ENCODE results near the gene IFNA2. TPM values are rescaled to one million over a fixed set of nuclear protein-coding genes. Genes with fewer than 3 reads are reported as not detected.
"Not testable (repeated sequence)": the region's sequence is repeated elsewhere in the genome, so short reads cannot be mapped to it uniquely, and the experiment has no call there.

The IFNA2 gene
- polyA plus RNA-seq (ENCODE audit: insufficient read length in 10 of 10), result not detected
- long read RNA-seq, donor 1, result 0 reads
- long read RNA-seq, donor 2, result 0 reads
- long read RNA-seq, donor 3, result 0 reads
- long read RNA-seq, donor 4, result 0 reads
- long read RNA-seq, donor 5, result 0 reads
- long read RNA-seq, donor 6, result 0 reads
- long read RNA-seq, donor 7, result 0 reads
- long read RNA-seq, donor 8, result 0 reads
- long read RNA-seq, donor 9, result 0 reads

GRCh38 chr9:21385131-21385670 is at the start of gene IFNA2:
Gene IFNA2, minus strand, starts transcription at chr9:21385398. Its CDS starts 69 bp downstream, at chr9:21385329.
- no peak for DNase-seq

- not testable (repeated sequence) for DNase-seq
Observed at GRCh38 chr9:21435015-21435383, 49.8 kb upstream of the IFNA2 start.

GRCh38 chr9:21434202-21435014 is 49.2 kb upstream of the IFNA2 start:
- peak; percentile 31 to 39 (median 34) for DNase-seq

DNA sequence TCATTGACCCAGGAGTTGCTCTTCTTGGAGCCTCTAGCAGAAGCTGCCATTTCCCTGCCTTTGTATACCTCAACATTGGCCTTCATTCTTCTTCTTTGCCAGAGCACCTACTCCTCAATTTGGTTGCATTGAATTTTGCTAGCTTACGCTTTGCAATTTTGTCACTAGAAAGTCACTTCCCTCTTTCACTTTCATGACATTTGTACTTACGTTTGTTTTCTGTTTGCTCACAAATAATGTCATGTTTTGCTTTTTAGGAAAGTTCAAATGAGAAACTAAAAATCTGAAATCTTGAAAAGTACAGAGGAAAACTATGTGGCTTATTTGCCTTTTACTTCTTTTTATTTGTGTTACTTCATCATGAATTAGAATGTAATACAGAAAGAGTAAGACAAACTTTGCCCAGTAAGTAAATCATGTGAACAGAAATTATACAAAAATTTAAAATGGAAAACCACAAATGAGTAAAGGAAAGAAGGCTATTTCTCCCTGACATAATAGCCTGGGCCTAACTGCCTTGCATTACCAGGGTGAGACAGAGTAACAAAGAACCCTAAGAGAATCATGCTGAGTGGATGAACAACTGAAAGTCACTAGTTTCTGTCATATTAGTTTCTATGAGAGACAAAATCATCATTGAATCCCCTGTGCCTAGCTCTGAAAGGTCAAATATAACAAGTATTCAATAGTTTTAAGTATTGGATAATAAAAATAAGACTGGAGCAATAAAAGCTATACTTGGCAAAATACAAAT is 47.7 kb upstream of the IFNA2 start:
- DNase-seq, result no peak

DNA sequence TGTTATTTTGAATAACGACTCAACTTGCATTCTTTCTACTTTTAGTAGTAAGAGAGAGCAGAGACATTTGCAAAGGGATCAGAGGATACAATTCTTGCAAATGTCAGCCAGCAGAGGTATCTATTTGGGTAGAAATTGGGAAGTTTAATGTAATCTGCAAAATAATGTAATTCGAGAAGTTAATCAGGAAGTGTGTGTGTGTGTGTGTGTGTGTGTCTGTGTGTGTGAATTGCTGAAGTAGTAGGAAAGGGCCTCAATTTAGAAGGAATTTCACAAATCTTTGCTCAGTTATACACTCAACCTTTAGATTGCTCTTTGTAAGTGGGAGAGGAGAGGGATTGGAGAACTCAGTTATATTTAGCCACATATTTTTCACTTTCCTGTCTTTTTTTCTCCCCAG is 44.0 kb upstream of the IFNA2 start:
- DNase-seq, result no peak

- no peak for DNase-seq
Observed at GRCh38 chr9:21428235-21428634, 43.0 kb upstream of the IFNA2 start.

DNA sequence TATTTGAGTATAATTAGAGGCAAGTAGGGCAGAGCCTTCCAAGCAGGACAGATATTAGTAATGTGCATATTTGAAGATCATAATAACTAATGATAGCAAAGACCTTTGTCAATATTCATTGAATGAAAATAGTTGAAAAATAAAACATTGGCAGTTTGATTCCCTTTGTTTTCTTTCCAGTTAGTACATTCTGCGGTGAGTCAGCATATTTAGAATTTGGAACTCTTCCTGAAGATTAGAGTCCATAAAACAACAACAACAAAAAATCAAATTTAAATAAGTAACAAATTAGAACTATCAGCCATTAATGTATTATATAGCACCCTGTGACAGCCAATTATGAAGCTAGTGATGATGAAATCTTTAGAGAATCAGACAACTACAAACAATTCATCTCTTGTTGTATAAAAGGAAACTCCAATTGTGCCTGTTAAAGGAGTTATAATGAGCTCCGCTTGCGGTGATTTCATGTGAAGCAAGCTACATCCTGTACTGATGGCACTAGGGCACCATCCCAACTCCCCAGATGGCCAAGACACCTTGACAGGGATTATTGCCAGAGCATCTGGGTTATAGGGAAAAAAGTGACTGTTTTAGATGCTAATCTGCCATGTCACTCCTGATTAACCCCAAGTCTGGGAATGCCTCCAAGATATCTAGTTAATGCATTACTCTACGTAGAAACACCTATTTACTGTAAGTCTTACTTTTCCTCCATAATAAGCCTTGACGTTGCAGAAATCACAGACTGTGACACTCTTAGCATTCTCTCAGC is 30.5 kb upstream of the IFNA2 start:
- DNase-seq, result no peak

DNA sequence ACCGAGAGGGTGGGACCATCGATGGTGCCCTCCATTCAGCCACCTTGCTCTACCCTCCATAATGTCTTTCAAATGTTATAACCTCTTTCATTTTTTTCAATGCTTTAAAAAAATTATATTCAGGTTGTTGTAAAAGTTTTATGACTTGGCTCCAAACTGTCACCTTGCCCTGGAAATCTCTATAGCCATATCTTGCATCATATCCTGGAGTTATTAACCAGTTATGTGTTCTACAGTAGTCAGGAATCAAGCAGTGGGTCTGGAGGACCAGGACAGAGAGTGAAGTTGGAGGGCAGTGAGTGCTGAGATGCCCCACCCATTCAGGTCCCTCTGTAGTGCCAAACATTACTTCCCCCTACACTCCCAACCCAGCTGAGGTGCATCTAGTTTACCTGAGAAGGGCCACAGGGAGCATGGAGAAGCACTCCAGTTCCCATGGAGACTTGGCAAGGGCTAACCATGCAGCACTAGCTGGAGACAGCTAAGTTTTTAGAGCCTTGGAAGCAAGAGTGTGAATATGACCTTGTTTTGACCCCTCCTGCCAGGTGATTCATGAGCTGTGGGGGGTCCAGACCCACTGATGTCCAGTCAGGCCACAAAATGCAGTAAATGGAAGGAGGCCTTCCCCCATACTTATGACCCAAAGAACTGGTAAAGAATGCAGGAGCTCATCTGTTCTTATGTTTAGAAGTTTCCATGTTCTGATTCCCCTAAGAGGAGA is 29.2 kb upstream of the IFNA2 start:
- no peak for DNase-seq

DNA sequence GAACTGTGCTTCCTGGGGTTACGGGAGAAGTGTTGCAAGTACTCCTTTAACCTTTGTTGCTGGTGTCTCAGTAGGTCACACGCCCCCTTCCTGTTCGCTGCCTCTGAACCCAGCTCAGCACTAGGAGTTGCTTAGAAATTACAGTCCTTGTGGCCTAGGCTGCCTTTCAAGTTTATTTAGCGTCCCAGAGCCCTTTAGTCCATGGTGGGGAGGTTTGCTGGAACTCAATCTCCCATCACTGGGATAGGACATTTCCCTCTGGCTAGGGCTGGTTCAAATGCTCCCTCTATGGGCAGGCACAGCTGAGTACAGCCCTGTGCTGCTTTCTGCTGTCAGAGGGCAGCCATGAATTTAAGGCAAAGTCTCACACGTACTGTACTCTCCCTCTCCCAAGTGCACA is 28.4 kb upstream of the IFNA2 start:
- no peak for DNase-seq

DNA sequence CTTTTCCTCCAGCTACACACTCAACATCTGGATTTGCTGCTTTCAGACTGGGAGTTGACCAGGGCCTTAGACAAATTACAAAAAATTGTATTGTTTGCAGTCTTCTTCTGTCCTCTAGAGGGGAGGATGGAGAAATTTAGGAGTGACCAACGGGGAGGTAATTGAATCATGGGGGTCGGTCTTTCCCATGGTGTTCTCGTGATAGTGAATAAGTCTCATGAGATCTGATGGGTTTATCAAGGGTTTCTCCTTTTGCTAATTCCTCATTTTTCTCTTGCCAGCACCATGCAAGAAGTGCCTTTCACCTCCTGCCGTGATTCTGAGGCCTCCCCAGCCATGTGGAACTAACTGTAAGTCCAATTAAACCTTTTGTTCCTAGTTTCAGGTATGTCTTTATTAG is 28.0 kb upstream of the IFNA2 start:
- DNase-seq, result no peak

DNA sequence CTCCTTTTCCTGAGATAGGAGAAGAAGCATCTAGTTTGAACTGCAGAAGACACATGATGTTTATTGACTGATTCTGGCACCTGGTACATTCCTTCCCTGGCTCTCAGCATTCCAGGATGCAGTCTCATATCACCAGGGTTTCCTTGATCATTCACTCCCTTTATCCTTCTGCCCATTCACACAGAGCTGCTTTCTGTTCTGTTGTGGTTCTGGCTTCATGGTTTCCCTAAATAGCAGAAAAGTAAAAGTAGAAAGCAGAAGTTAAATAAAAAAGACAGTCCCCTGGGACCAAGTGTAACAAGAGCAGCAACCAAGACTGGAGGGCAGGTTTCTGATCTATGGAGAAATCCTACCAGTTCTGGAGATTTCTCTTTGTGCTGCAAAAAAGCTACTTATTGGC is 26.9 kb upstream of the IFNA2 start:
- no peak for DNase-seq

- no peak for DNase-seq
Observed at GRCh38 chr9:21408817-21409216, 23.6 kb upstream of the IFNA2 start, which contains the start of gene IFNA8. Gene IFNA8, plus strand, starts transcription at chr9:21409117. Its CDS starts 60 bp downstream, at chr9:21409177.

- DNase-seq, result no peak
Observed at GRCh38 chr9:21404146-21404545, 18.9 kb upstream of the IFNA2 start.

DNA sequence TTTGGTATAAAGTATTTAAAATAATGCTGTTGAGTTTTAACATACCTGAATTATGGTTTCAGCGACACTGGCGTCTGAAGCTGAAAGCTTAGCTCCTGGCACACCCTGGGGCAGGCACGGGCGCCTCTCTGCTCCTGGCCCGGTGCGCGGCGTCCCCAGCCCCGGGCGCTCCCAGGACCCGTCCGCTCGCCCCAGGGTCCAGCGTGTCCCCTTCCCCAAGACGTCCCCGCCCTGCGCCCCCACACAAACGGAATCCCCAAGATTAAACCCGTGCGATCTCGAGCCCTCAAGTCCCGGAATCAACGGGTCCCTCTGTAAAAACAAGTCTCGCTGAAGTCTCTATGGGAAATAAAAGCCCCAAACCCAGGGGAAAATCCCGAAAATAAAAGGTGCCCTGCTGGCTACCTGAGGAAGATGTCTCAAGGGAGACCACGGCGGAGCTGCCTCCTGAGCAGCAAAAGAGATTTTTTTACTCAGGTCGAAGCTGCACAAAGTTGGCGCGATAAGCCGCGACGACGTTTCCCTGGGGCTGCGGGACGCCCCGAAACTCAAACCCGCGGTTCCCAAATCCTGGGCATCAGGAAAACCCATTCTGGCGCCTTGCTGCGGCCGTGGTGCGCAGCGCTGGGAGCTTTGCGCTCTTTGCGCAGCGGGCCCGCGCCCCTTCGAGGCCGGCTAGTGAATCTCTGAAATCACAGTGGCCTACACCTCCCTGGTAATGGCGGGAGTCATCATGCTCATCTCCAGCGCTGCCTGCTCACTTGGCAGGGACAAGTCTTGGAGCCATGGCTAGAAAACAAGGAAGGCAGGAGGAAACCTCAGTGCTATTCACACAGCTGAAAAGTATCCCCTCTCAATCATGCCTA is 17.4 kb upstream of the IFNA2 start:
- DNase-seq, result peak in 2 of 3 donors; percentile 24 to 61

- DNase-seq, result no peak
Observed at GRCh38 chr9:21399956-21400355, 14.8 kb upstream of the IFNA2 start.

DNA sequence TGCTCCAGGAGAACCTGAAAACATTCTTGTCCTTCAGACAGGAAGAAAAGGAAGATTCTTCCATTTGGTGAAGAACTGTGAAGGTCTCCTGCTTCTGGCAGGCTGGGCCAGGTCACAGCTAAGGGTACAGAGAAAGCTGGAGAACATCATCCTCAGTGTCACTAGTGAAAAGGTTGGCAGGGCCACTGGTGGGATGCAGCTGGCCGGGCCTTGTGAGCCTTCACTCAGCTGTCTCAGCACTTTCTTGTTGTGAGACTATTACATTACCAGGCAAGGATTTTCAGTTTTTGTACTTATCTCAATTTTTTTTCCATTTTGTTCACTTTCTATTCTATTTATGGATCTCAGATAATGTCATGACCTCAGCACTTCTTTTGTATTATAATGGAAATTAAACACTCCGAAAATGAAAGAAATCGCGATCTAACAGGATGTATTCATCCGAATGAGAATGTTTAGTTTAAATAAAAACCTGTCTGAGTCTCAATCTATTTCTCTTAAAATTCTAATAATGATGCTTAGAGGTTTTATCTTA is 13.8 kb upstream of the IFNA2 start:
- DNase-seq, result no peak

DNA sequence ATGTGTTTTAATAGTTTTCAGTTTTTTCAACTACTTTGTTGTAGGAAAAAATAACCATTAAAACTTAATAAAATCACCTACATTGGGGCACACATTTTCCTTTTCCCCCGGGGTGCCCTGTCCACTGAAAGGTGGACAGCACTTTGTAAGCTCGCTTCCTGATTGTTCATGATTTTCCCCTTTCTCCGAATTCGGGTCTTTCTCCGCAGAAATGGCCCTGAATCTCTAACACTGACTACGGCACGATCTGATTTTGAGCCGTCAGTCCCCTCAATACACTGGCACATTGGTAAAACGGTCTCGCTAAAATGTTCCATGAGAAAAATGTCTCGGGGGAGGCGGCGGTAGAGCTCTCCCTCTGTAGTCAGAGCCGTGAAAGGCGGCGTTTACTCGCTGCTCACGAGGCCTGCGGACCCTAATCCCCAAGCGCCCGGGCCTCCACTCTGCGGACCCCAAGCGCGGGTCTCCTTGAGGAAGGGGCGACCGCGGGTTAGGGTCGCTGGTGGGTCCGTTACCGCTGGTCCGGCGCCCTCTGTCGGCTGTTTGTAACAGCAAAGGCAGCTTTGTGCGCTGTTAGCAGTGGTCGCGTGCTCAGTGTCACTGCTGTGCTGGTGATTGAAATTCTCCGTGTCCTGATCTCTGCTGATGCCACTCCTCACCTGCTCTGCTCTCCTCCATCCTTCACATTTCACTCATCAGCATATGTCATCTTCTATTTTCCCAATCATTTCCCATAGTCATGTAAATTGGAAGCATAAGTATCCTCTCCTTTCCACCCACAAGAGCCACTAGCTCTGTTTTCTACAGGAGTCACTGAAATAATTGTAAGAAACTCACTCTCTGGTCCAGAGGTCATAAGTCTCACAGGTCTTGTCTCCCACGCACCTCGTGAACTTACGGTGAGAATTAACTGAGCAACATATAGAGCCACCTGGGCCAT is 10.8 kb upstream of the IFNA2 start:
- peak; percentile 19 to 72 (median 41) for DNase-seq

DNA sequence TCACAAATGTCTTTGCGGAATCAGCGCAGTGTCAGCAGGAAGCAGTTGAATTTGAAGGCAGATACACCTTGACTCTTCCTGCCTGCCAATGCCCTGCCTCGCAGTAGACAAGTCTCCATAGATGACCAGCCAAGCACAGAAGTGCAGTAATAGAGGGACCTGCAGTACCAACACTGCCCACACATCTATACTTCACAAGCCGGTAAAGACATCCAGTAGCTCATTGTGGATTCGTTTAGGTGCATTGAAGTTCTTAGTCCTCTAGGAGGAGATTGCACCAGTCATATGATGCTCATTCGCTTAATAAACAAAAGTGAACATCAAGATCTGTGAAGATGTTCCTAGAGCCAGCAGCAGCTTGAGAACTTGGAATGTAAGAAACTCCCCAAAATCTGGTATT is 7.1 kb upstream of the IFNA2 start:
- no peak for DNase-seq

Measured in muscle of back (tissue), 13 donors.